Stomach smooth muscle (tissue), 2 donors: ENCODE results near the gene GPR176.
A peak's percentile ranks its signal among the peaks of the same experiment; 100 is the strongest.

Source experiments
- H3K27ac ChIP-seq: one replicate; pipeline ENCODE4 v1.7.0; 2013; ENCODE audit warnings: mild to moderate bottlenecking, low read length, inconsistent platforms
- H3K27me3 ChIP-seq, 2 donors: one replicate each; pipeline ENCODE4 v1.7.0; 2013; ENCODE audit warnings: low read length in 2 of 2; ENCODE audit not compliant: insufficient read depth in 2 of 2, control insufficient read depth in 1 of 2
- H3K36me3 ChIP-seq, 2 donors: one replicate each; pipeline ENCODE4 v1.7.0; 2013; ENCODE audit warnings: low read length in 2 of 2; ENCODE audit not compliant: control insufficient read depth in 2 of 2, insufficient read depth in 2 of 2
- H3K4me1 ChIP-seq: one replicate; pipeline ENCODE4 v1.7.0; 2013; ENCODE audit warnings: low read length; ENCODE audit not compliant: control insufficient read depth, insufficient read depth
- H3K4me3 ChIP-seq, 2 donors: one replicate each; pipeline ENCODE4 v1.7.0; 2013; ENCODE audit warnings: low read length in 2 of 2
- H3K9ac ChIP-seq, 2 donors: one replicate each; pipeline ENCODE4 v1.7.0; 2013; ENCODE audit warnings: low read length in 2 of 2, mild to moderate bottlenecking in 1 of 2
- H3K9me3 ChIP-seq, 2 donors: one replicate each; pipeline ENCODE4 v1.7.0; 2013; ENCODE audit warnings: low read length in 2 of 2; ENCODE audit not compliant: control insufficient read depth in 2 of 2
- donor health status: healthy.
- donor health status: Pancreatic carcinoma.

GPR176 gene

DNA sequence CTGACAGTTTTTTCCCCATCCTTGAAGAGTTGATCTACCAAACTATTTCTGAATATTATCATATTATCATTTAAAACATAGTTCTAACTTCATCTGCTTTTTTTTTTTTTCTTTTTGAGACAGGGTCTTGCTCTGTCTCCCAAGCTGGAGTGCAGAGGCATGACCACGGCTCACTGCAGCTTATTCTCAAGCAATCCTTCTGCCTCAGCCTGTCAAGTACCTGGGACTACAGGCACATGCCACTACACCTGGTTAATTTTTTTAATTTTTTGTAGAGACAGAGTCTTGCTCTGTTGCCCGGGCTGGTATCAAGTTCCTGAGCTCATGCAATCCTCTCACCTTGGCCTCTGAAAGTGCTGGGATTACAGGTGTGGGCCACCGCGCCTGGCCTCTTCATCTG, 15.2 kb upstream of the GPR176 start:
- H3K27me3 ChIP-seq: no peaks in the 10 kb centered on the region
- peak overlapping the region in 1 of 2 donors; percentile 91 for H3K9ac ChIP-seq
- no peak overlapping the region for H3K27ac ChIP-seq
- peak overlapping the region in 1 of 2 donors; percentile 80 for H3K4me3 ChIP-seq
- peaks cover 5% of the 10 kb centered on the region for H3K4me1 ChIP-seq
- H3K36me3 ChIP-seq: peaks cover 4% of the 10 kb centered on the region in 2 donors
- H3K9me3 ChIP-seq: no peaks in the 10 kb centered on the region

DNA sequence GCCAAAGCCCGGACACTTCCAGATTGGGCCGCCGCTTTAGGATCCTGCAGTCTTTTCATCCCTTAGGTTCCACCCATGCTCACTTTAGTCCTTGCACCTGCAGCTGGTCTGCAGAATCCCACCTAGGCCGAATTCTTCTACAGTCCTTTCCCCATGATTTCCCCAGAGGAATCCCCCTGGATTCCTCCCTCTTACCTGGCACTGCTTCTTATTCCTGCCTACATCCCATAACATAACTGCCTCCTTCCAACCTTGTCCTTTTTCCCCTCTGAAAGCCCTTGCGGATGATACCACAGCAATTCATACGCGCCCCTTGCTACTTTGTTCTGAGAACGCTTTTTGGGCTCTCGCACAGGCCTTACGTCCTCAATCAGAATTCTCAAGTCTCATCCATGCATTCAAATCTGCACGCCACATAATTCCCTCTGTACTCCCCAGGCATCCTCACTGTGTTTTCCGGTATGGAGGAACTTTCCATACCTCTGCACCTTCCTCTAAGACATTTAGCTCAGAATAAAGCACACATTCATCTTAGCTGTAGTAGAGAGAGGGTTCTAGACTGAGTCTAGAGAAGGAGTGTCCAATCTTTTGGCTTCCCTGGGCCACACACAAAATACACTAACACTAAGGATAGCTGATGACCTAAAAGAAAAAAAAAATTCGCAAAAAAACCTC, 14.5 kb upstream of the GPR176 start:
- Histone ChIP-seq H3K9ac (peak overlapping the region; percentile 86 to 91), H3K27me3 (no peaks in the 10 kb centered on the region), H3K27ac (peak overlapping the region; percentile 42), H3K36me3 (no peaks in the 10 kb centered on the region), H3K4me3 (peak overlapping the region; percentile 80 to 85), H3K9me3 (no peaks in the 10 kb centered on the region), H3K4me1 (peaks cover 5% of the 10 kb centered on the region)

DNA sequence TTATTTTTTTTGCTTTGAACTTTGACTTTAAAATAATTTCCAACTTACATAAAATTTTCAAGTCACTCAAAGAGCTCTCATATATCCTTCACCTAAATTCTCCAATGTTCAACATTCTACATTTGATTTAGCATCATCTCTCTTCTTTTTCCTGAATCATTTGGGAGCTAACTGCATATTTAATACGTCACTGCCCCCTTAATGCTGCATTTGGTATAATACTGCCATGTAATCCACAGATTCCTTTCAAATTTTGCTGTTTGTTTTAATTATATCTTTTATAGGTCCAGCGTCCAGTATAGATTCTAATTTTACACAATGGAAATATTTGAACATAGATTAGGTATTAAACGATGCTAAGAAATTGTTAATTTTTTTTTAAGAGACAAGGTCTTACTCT, 11.5 kb upstream of the GPR176 start:
- Histone ChIP-seq H3K9ac (no peak overlapping the region), H3K9me3 (no peaks in the 10 kb centered on the region), H3K4me3 (no peak overlapping the region), H3K27me3 (no peaks in the 10 kb centered on the region), H3K4me1 (peaks cover 5% of the 10 kb centered on the region), H3K36me3 (no peaks in the 10 kb centered on the region), H3K27ac (no peak overlapping the region)

DNA sequence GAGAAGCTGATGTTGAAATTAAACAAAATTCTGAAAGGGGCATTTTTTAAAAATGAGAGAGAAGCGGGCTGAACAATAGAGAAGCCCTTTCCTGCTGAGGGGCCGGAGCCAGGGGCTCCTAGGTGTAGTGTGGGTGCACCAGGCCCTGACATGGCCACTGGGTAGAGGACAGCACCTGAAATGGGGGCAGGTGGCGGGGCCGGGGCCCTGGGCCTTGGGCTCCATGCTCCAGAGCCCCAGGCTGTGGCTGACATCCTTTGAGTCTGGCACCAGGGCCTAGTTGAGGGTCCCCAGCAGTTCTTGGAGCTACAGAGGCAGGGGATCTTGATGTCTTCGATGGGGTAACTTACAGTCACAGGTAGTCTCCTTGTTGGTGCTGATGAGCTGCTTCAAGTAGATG, 6.5 kb upstream of the GPR176 start:
- Histone ChIP-seq H3K27ac (no peak overlapping the region), H3K9me3 (no peaks in the 10 kb centered on the region), H3K27me3 (no peaks in the 10 kb centered on the region), H3K4me3 (no peak overlapping the region), H3K4me1 (no peaks in the 10 kb centered on the region), H3K9ac (no peak overlapping the region), H3K36me3 (no peaks in the 10 kb centered on the region)

DNA sequence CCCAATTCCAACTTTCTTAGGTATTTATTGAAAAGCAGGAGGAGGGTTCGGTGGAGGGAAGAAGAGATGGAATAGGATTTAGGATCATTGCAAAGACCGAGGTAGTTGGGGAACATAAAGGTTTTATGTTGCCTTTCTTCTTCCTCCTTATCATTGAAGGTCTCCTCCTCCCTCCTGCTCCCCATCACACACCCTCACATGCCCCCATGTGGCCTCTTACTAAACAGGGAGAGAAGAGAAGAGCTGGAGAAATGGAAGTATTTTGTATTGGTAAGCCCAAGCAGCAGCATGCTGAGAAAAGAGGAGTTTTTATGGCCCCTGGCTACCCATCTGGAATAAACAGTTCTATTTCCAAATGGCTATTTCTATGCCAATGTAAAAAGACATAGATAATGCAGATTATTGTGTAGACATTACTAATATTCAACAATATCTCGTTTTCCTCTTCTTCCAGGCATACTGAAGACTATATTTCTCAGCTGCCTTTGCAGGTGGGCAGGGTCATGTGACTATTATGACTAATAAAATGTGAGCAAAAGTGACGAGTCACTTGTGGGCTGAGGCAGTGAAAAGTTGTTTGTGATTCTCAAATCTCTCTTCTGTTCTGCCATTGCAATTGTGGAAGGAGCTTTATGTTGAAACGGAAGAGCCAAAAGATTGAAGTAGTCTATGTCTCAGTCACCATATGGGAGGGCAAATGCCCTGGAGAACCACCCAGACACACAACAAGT, 5.2 kb upstream of the GPR176 start:
- Histone ChIP-seq H3K4me1 (peaks cover 4% of the 10 kb centered on the region), H3K4me3 (no peak overlapping the region), H3K9ac (no peak overlapping the region), H3K36me3 (no peaks in the 10 kb centered on the region), H3K27ac (no peak overlapping the region), H3K27me3 (peaks cover under 1 to 2% of the 10 kb centered on the region in 2 donors), H3K9me3 (no peaks in the 10 kb centered on the region)

DNA sequence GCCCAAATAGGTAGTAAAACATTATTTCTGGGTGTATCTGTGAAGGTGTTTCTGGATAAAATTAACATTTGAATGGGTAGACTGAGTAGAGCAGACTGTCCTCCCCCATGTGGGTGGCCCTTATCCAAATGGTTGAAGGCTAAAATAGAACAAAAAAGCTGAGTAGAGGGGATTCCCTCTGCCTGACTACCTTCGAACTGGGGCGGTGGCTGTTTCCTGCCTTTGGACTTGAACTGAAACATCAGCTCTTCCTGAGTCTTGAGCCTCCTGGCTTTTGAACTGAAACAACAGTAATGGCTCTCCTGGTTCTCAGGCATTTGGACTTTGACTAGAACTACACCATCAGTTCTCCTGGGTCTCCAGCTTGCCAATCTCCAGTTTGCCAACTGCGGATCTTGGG, 4.4 kb upstream of the GPR176 start:
- Histone ChIP-seq H3K36me3 (no peaks in the 10 kb centered on the region), H3K9ac (no peak overlapping the region), H3K4me1 (peaks cover 10% of the 10 kb centered on the region), H3K27ac (no peak overlapping the region), H3K9me3 (no peaks in the 10 kb centered on the region), H3K27me3 (peaks cover 3 to 10% of the 10 kb centered on the region in 2 donors), H3K4me3 (no peak overlapping the region)

DNA sequence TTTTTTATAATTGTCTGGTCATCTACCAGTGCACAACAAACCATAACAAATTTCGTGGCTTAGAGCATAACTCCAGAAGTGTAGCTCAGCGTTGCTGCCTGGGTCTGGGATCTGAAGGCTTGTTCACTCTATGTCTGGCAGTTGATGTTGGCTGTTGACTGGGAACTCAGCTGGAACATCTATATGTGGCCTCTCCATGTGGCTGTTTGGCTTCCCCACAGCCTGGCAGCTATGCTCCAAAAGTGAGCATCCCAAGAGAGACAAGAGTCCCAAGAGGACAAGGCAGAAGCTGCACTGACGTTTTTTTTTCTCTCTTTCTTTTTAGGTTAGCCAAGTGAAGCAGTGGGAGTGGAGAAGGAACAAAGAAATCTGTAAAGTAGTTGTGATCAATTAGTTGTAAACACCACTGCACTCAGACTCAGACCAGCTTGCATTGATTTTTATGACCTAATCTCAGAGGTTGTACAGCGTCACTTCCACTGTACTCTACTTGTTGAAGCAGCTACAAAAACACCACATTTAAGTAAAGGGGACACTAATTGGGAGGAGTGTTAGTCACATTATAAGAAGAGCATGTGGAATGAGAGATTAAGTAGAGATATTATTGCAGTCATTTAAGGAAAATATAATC, 2.5 kb upstream of the GPR176 start:
- peaks cover 3 to 16% of the 10 kb centered on the region in 2 donors for H3K27me3 ChIP-seq
- H3K27ac ChIP-seq: no peak overlapping the region

DNA sequence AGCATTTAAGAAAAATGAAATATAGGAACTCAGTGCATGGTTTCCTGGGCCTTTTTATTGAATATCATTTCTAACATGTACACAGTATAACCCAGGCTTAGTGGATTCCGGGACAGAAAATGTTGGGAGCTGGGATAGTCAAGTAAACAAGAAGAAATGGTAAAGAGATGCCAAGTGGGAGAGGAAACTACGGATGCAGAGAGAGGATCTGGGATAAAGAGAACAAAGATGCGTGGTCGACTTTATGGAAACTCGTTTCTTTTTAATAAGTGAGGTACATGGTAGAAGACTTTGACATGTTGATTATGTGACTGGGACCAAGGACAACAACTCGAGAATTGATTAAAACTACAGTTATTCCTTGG, 1.2 kb upstream of the GPR176 start:
- Histone ChIP-seq H3K27me3 (peaks cover 3 to 16% of the 10 kb centered on the region in 2 donors), H3K9me3 (no peaks in the 10 kb centered on the region), H3K4me3 (peak overlapping the region; percentile 80 to 84), H3K4me1 (peaks cover 10% of the 10 kb centered on the region), H3K36me3 (no peaks in the 10 kb centered on the region), H3K27ac (peak overlapping the region; percentile 50), H3K9ac (peak overlapping the region; percentile 66 to 77)

More for the DNA sequence above, 2.5 kb upstream of the GPR176 start:
- H3K9ac ChIP-seq: no peak overlapping the region
- peaks cover 10% of the 10 kb centered on the region for H3K4me1 ChIP-seq
- no peak overlapping the region for H3K4me3 ChIP-seq
- no peaks in the 10 kb centered on the region for H3K9me3 ChIP-seq
- no peaks in the 10 kb centered on the region for H3K36me3 ChIP-seq

DNA sequence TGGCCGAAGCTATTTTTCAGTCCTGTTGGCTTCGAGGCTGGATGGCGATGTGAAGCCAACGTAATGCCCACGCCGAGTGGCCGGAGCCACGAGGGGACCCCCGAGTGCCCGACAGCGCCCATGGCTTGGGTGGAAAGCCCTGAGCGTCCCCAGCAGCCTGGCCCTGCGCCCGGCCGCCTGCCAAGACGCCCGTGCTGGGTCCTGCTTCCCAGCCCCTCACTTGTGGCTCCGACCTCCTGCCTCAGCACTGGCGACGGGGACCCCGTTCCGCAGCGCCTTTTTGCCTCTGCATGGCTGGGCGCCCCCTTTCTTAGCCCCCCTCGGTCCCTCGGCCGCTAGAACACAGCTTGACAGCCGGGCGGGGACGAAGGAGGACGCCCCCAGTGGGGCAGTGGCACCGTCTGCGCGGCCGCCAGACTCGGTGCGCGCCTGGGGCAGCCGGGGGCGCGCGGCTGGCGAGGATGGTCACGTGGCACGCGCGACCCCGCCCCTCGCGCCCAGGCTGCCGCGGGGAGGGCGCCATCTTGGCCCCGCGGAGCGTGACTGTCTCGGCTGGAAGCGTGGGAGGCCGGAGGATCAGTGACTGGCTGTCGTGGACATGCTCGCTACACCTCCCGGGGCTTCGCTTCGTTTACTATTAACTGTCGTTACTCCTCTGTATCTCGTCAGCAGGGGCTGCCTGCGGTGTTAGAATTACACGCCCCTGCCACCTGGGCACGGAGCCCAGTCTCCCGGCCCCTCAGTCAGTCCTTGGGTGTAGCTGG, 626 bp upstream of the GPR176 start:
- Histone ChIP-seq H3K4me1 (peaks cover 10% of the 10 kb centered on the region), H3K4me3 (peak overlapping the region; percentile 80 to 84), H3K9ac (peak overlapping the region; percentile 66 to 77), H3K27me3 (peaks cover 3 to 16% of the 10 kb centered on the region in 2 donors), H3K36me3 (no peaks in the 10 kb centered on the region), H3K27ac (peak overlapping the region; percentile 50), H3K9me3 (no peaks in the 10 kb centered on the region)

DNA sequence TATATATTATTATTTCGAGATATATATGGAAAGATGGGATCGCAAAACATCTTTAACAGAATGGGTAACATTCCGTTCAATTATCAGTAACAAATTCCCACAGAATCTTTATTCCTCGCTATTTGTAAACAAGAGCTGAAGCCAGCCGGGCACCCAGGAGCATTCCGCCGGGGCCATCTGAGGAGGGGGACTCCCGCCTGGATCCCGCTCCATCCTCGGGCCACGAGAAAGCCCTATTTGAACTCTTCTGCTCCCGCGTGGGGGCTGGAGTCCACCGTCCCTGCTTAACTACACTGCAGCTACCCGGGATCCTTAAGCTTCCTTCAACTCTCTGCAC, 687 bp downstream of the GPR176 start:
- no peak overlapping the region for H3K27ac ChIP-seq
- H3K4me1 ChIP-seq: peaks cover 10% of the 10 kb centered on the region
- H3K9me3 ChIP-seq: no peaks in the 10 kb centered on the region
- peaks cover 3 to 16% of the 10 kb centered on the region in 2 donors for H3K27me3 ChIP-seq
- H3K9ac ChIP-seq: no peak overlapping the region
- H3K36me3 ChIP-seq: no peaks in the 10 kb centered on the region
- peak overlapping the region; percentile 80 to 84 for H3K4me3 ChIP-seq
